Hepatocyte (in vitro differentiated cells): Measurements from ENCODE around the gene LPP. TPM values are rescaled to one million over a fixed set of nuclear protein-coding genes. Genes with fewer than 3 reads are reported as not detected.

Source experiments
- DNase-seq: peaks from one replicate; pipeline ENCODE4 v3.0.0-alpha.2; 2016; ENCODE audit warnings: low spot score
- H2AFZ ChIP-seq: fragments of 200-600 bp; sonication (generic); 2 replicates; pipeline ENCODE4 v1.6.0; 2016; ENCODE audit warnings: antibody characterized with exemption, mild to moderate bottlenecking
- H3K27ac ChIP-seq: fragments of 200-600 bp; sonication (generic); 2 replicates; pipeline ENCODE4 v1.5.1; 2016; ENCODE audit warnings: mild to moderate bottlenecking
- H3K27me3 ChIP-seq: fragments of 200-600 bp; sonication (generic); 2 replicates; pipeline ENCODE4 v1.6.1; 2016
- H3K36me3 ChIP-seq: fragments of 200-600 bp; sonication (generic); replicated peaks from 2 replicates; pipeline ENCODE4 v1.5.1; 2016; ENCODE audit warnings: low read depth; ENCODE audit not compliant: insufficient read depth
- H3K4me1 ChIP-seq: fragments of 200-600 bp; sonication (generic); 2 replicates; pipeline ENCODE4 v1.5.1; 2016; ENCODE audit warnings: mild to moderate bottlenecking, moderate library complexity; ENCODE audit not compliant: insufficient read depth
- H3K4me2 ChIP-seq: fragments of 200-600 bp; sonication (generic); 2 replicates; pipeline ENCODE4 v1.6.0; 2016
- H3K4me3 ChIP-seq: fragments of 200-600 bp; sonication (generic); 2 replicates; pipeline ENCODE4 v1.5.1; 2016; ENCODE audit warnings: mild to moderate bottlenecking
- H3K79me2 ChIP-seq: fragments of 200-600 bp; sonication (generic); 2 replicates; pipeline ENCODE4 v1.6.0; 2017; ENCODE audit warnings: mild to moderate bottlenecking
- H3K9me2 ChIP-seq: fragments of 200-600 bp; sonication (generic); replicated peaks from 2 replicates; pipeline ENCODE4 v1.6.0; 2017; ENCODE audit warnings: mild to moderate bottlenecking; ENCODE audit not compliant: insufficient read depth
- H3K9me3 ChIP-seq: fragments of 200-600 bp; sonication (generic); 2 replicates; pipeline ENCODE4 v1.5.1; 2016; ENCODE audit warnings: low read depth, mild to moderate bottlenecking
- H4K20me1 ChIP-seq: fragments of 200-600 bp; sonication (generic); 2 replicates; pipeline ENCODE4 v1.6.0; 2016; ENCODE audit warnings: mild to moderate bottlenecking; ENCODE audit not compliant: insufficient read depth, poor library complexity, severe bottlenecking
- CTCF ChIP-seq: fragments of 200-600 bp; sonication (generic); IDR thresholded peaks from 2 replicates; pipeline ENCODE4 v1.5.1; 2016; ENCODE audit warnings: antibody characterized with exemption, mild to moderate bottlenecking; ENCODE audit not compliant: poor library complexity
- EZH2 ChIP-seq: fragments of 200-600 bp; sonication (generic); IDR thresholded peaks from 2 replicates; pipeline ENCODE4 v1.6.1; 2016; ENCODE audit warnings: antibody characterized with exemption, mild to moderate bottlenecking, borderline replicate concordance
- EZH2phosphoT487 ChIP-seq: fragments of 200-600 bp; sonication (generic); IDR thresholded peaks from one replicate; pipeline ENCODE4 v1.6.1; 2018; ENCODE audit warnings: antibody characterized with exemption, mild to moderate bottlenecking, low read depth, moderate library complexity; ENCODE audit not compliant: unreplicated experiment, severe bottlenecking
- WGBS: methylation state at CpG from one replicate; pipeline ENCODE4 v1.1.6; 2016; ENCODE audit warnings: low lambda C conversion rate; ENCODE audit errors: missing lambda C conversion rate; 5-methylcytosine and 5-hydroxymethylcytosine counted together
- polyA plus RNA-seq: library from polyadenylated mRNA; unstranded; fragments of >200 nt; fragmentation: Nextera tagmentation; extraction: Ambion mirVana; gene quantifications from 2 replicates; pipeline ENCODE4 v1.2.1, GENCODE V29; 2016
- total RNA-seq: library from RNA; depleted of rRNA; stranded (reverse); fragments of >200 nt; gene quantifications from 2 replicates; pipeline ENCODE4 v1.2.3, GENCODE V29; 2014

Gene LPP
- total and polyA plus RNA-seq, 2 experiments from 2014 or later, result 53.2 to 73.8 TPM

GRCh38 chr3:188133646-188134045 is 20.3 kb upstream of the LPP start:
- Histone ChIP-seq H3K9me3 (no peaks in the 10 kb centered on the region), H3K4me1 (no peaks in the 10 kb centered on the region), H3K79me2 (no peaks in the 10 kb centered on the region), H3K36me3 (no peaks in the 10 kb centered on the region), H3K27ac (peak overlapping the region; percentile 38), H3K9me2 (no peaks in the 10 kb centered on the region), H2AFZ (no peak overlapping the region), H4K20me1 (no peaks in the 10 kb centered on the region), H3K4me3 (no peak overlapping the region), H3K4me2 (no peak overlapping the region), H3K27me3 (no peaks in the 10 kb centered on the region)
- DNase-seq, result no peak
- TF ChIP-seq CTCF, result no peak
- 89% methylated on average over 6 of the region's 6 CpGs for WGBS

- Histone ChIP-seq H3K9me2 (no peaks in the 10 kb centered on the region), H3K27me3 (no peaks in the 10 kb centered on the region), H4K20me1 (no peaks in the 10 kb centered on the region), H3K36me3 (no peaks in the 10 kb centered on the region), H3K4me1 (no peaks in the 10 kb centered on the region), H3K4me3 (no peak overlapping the region), H3K79me2 (no peaks in the 10 kb centered on the region), H3K4me2 (no peak overlapping the region), H3K9me3 (no peaks in the 10 kb centered on the region), H2AFZ (no peak overlapping the region), H3K27ac (peak overlapping the region; percentile 38)
- WGBS, result 85% methylated on average over 1 of the region's 1 CpG
- TF ChIP-seq CTCF (no peak), EZH2phosphoT487 (no peak), EZH2 (no peak)
- no peak for DNase-seq
Observed at GRCh38 chr3:188134079-188134478, 19.9 kb upstream of the LPP start.

GRCh38 chr3:188134856-188135255 is 19.1 kb upstream of the LPP start:
- no peaks in the 10 kb centered on the region for H4K20me1 ChIP-seq
- DNase-seq, result no peak

More at GRCh38 chr3:188134856-188135255, 19.1 kb upstream of the LPP start:
- TF ChIP-seq EZH2, result no peak
- no peak for TF ChIP-seq CTCF
- TF ChIP-seq EZH2phosphoT487, result no peak
- Histone ChIP-seq H2AFZ (no peak overlapping the region), H3K79me2 (no peaks in the 10 kb centered on the region), H3K36me3 (no peaks in the 10 kb centered on the region), H3K9me2 (no peaks in the 10 kb centered on the region), H3K4me3 (no peak overlapping the region), H3K4me1 (no peaks in the 10 kb centered on the region), H3K4me2 (no peak overlapping the region), H3K27me3 (no peaks in the 10 kb centered on the region), H3K27ac (no peak overlapping the region), H3K9me3 (no peaks in the 10 kb centered on the region)
- WGBS, result 89% methylated on average over 1 of the region's 1 CpG
